ENCODE results near the gene TGM6.

TGM6 gene

GRCh38 chr20:2380601-2381000 lies at the start of gene TGM6:
Gene TGM6 (plus strand): TSS chr20:2380901. CDS start chr20:2380969, 68 bp downstream.
- no peak for DNase-seq

GRCh38 chr20:2331106-2331505 lies 49.6 kb upstream of the TGM6 start:
- no peak for DNase-seq

GRCh38 chr20:2331901-2332565 lies 48.7 kb upstream of the TGM6 start:
- DNase-seq, result no peak

DNA sequence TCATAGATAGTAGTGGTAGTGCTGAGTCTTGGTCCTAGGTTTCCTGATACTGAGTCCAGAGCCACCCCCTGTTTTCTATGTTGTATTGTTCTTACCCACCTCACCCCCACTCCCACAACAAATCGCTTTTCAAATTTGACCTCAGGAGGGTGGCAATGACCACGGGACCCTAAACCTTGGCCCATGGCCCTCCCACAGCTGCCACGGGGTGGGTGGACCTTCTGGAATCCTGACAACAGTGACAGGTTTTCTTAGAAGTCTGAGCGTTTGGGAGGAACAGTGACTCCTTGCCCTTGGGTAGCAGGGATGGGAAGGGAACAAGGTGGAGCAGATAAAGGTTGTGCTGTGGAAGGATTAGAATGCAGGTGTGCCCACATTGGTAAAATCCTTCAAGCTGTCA lies 48.0 kb upstream of the TGM6 start:
- DNase-seq, result no peak

DNA sequence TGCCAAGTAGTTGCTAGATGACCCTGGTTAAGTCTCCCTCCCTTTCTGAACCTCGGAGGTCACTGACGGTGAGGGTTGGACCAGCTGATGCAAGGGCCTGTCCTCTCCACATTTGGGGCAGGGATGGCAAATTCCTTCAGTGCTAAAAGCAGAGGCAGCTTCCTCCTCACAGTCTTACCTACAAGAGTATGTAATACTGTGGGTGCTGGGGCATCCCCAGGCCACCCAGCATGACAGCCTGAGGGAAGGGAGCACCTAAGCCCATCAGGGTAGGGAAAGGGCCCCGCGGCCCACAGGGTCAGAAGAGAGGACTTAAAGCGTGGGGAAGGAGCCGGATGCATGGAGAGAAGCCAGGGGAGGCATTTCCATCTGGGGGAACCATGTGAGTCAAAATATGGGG lies 46.9 kb upstream of the TGM6 start:
- no peak for DNase-seq

GRCh38 chr20:2335096-2335870 lies 45.4 kb upstream of the TGM6 start:
- no peak for DNase-seq

- no peak for DNase-seq
Measured at GRCh38 chr20:2336471-2336870, 44.2 kb upstream of the TGM6 start.

DNA sequence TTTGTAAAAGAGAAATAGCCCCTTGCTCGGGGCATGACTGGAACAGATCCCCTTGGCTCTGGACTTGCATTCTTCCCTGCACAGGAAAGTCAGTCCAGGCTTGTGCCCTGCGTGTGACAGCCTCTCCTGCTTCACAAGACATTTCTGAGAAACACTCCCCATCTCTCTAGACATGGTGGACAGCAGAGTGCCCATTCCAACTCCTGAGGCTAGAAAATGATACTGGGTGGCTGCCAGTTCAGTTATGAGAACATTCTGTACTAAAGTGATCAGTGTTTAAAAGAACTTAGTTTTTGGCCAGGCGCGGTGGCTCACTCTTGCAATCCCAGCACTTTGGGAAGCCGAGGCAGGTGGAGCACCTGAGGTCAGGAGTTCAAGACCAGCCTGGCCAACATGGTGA lies 43.6 kb upstream of the TGM6 start:
- no peak for DNase-seq

GRCh38 chr20:2338411-2339066 lies 42.2 kb upstream of the TGM6 start:
- no peak for DNase-seq

GRCh38 chr20:2340136-2340535 lies 40.6 kb upstream of the TGM6 start:
- DNase-seq, result no peak

DNA sequence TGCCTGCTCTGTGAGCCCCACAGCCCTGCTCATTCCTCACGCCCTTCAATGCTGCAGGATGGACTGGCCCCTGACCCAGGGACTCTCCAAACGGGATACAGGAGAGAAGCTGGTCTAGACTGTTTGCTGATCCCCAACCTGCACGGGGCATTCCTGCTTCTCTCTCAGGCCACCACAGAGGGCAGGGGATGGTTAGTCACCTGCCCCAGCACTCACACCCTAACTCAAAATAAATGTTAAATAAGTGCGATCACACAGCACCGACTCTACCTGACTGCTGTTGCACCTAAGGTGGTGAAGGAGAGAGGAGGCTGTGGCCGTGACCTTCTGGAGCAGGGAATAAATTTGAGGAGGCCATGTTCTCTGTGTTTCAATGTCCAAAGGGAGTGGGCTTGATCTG lies 39.9 kb upstream of the TGM6 start:
- DNase-seq, result no peak

DNA sequence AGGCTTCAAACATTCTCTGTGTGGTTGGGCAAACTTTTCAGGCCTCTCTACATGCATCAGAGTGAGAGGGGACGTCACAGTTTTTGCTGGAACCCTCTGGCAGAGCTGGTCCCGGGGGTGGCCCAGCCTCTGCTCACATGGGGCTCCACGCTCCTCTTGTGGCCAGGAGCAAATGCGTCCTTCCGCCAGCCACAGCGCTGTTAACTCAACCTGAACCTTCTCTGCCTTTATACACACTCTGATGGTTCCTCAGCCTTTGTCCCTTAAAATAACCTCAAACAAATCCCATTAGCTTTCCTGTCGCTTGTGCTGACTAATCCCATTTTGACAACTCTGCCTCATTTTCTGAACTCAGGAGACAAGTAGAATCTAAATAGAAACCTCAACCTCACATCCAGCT lies 39.4 kb upstream of the TGM6 start:
- no peak for DNase-seq

GRCh38 chr20:2342243-2342642 lies 38.5 kb upstream of the TGM6 start:
- DNase-seq, result no peak

- DNase-seq, result no peak
Measured at GRCh38 chr20:2346188-2346587, 34.5 kb upstream of the TGM6 start.

GRCh38 chr20:2348336-2348735 lies 32.4 kb upstream of the TGM6 start:
- no peak for DNase-seq

GRCh38 chr20:2349801-2350200 lies 30.9 kb upstream of the TGM6 start:
- DNase-seq, result no peak

- no peak for DNase-seq
Measured at GRCh38 chr20:2350606-2351005, 30.1 kb upstream of the TGM6 start.

DNA sequence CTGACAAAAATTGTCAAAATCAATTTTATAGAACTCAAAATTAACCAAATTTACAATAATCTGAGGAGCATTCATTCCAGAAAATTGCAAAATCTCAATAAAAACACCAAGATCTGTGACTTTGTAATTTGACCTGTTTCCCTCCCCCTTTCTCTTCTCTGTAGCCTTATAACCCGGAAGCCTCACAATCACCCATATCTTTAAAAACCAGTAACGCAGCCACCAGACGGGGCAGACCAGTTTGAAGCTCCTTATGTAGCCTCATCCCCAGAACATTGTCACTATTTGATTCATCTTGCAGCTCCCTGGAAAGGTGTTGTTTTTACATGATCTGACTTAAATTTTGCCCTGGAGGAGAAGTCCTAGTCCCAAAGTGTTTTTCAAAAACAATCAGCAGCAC lies 27.5 kb upstream of the TGM6 start:
- DNase-seq, result no peak

- no peak for DNase-seq
Measured at GRCh38 chr20:2357114-2357513, 23.6 kb upstream of the TGM6 start.

DNA sequence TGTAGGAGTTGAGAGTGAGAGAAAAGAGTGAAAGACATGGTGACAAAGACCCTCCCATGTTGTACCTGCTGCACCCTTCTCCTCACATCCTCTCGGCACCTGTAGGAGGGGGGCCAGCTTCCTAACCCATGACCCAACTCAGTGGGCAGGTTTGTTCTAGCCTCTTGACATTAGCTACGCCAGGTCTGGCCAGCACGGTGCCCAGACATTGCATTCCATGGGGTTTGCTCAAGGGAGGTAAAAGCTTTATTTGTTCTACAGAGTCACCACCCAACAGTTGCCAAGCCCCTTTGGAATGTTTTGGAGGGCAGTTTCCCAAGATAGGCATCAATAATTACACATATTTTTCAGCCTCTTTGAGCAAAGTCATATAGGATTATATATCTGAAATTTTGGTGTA lies 22.7 kb upstream of the TGM6 start:
- no peak for DNase-seq

GRCh38 chr20:2361035-2361593 lies 19.6 kb upstream of the TGM6 start:
- DNase-seq, result no peak

- DNase-seq, result no peak
Measured at GRCh38 chr20:2363187-2363586, 17.5 kb upstream of the TGM6 start.

GRCh38 chr20:2363587-2363986 lies 17.1 kb upstream of the TGM6 start:
- no peak for DNase-seq

DNA sequence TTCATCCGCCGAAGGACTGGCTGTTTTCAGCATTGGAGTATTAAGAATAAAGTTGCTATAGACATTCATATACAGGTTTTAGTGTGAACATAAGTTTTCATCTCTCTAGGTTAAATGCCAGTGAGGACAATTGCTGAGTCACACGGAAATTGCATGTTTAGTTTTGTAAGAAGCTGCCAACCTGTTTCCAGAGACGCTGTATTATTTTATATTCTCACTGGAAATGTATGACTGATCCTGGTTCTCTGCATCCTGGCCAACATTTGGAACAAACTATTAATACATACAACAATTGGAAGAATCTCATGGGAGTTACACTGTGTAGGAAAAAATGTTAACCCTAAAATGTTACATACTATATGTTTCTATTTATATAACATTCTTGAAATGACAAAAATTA lies 16.7 kb upstream of the TGM6 start:
- DNase-seq, result no peak
